HEK293 (cell line): Measurements from ENCODE around the gene ZNF629.

Experiments
- CTCF ChIA-PET: fragments of 350-600 bp; formaldehyde crosslinking; extraction: SDS; loops from one replicate; lab custom pipeline; 2021; ENCODE audit warnings: antibody characterized with exemption; lab: Yijun Ruan, JAX
- POLR2A ChIA-PET: fragments of 300-600 bp; formaldehyde crosslinking; extraction: SDS; loops from one replicate; lab custom pipeline; 2020; ENCODE audit warnings: antibody characterized with exemption, inconsistent platforms; lab: Yijun Ruan, JAX
- H3K27ac ChIP-seq: fragments of 200-500 bp; sonication (Bioruptor generic); 2 replicates; pipeline ENCODE4 v1.5.1; 2014; ENCODE audit warnings: low read depth, low read length, control low read depth, inconsistent platforms; ENCODE audit errors: extremely low read depth
- H3K36me3 ChIP-seq, 2 experiments: fragments of 200-500 bp in 1 of 2; sonication (Bioruptor generic) in 1 of 2; 1 replicate in 1 of 2; 2 replicates in 1 of 2; pipeline ENCODE4 v1.5.1; 2014 to 2017; ENCODE audit warnings: inconsistent platforms in 2 of 2, low read length in 2 of 2; ENCODE audit not compliant: control insufficient read depth in 2 of 2, insufficient read depth in 1 of 2
- H3K4me1 ChIP-seq: fragments of 200-500 bp; sonication (Bioruptor generic); 2 replicates; pipeline ENCODE4 v1.5.1; 2014; ENCODE audit warnings: mild to moderate bottlenecking, low read length, inconsistent platforms; ENCODE audit not compliant: control insufficient read depth, insufficient read depth
- H3K4me3 ChIP-seq: 2 replicates; pipeline ENCODE4 v1.5.1; 2011; ENCODE audit warnings: low read depth, mild to moderate bottlenecking, control low read depth, low read length, moderate library complexity
- H3K9me3 ChIP-seq: fragments of 200-500 bp; sonication (Bioruptor generic); 2 replicates; pipeline ENCODE4 v1.5.1; 2014; ENCODE audit warnings: low read depth, low read length, inconsistent platforms; ENCODE audit not compliant: control insufficient read depth, insufficient read depth
- ZBTB8A ChIP-seq: fragments of 450-650 bp; formaldehyde crosslinking; IDR thresholded peaks from 2 replicates; pipeline ENCODE4 v1.5.1; 2016; ENCODE audit warnings: missing biosample characterization, missing genetic modification characterization
- ZNF292 ChIP-seq: fragments of 450-650 bp; formaldehyde crosslinking; IDR thresholded peaks from 2 replicates; pipeline ENCODE4 v1.5.1; 2016; ENCODE audit warnings: low read depth, missing biosample characterization, missing genetic modification characterization, borderline replicate concordance
- ZNF302 ChIP-seq: fragments of 450-650 bp; formaldehyde crosslinking; IDR thresholded peaks from 2 replicates; pipeline ENCODE4 v1.5.1; 2016; ENCODE audit warnings: missing biosample characterization, missing genetic modification characterization, low read depth
- ZNF585B ChIP-seq: fragments of 450-650 bp; formaldehyde crosslinking; IDR thresholded peaks from 2 replicates; pipeline ENCODE4 v1.5.1; 2016; ENCODE audit warnings: missing biosample characterization, missing genetic modification characterization
- ZNF768 ChIP-seq: fragments of 450-650 bp; formaldehyde crosslinking; IDR thresholded peaks from 2 replicates; pipeline ENCODE4 v1.5.1; 2018; ENCODE audit warnings: missing biosample characterization, mild to moderate bottlenecking, missing genetic modification characterization
- TF ChIP-seq, protein P1 (sequence below): fragments of 450-650 bp; formaldehyde crosslinking; IDR thresholded peaks from 2 replicates; pipeline ENCODE4 v1.5.1; 2016; ENCODE audit warnings: missing biosample characterization, missing genetic modification characterization, borderline replicate concordance
- TF ChIP-seq, protein P2 (sequence below): fragments of 450-650 bp; formaldehyde crosslinking; IDR thresholded peaks from 2 replicates; pipeline ENCODE4 v1.5.1; 2016; ENCODE audit warnings: missing biosample characterization, missing genetic modification characterization
- TF ChIP-seq, protein P3 (sequence below): fragments of 450-650 bp; formaldehyde crosslinking; conservative IDR thresholded peaks from 2 replicates; pipeline ENCODE4 v1.5.1; 2016; ENCODE audit warnings: low read depth, missing biosample characterization, missing genetic modification characterization
- TF ChIP-seq, protein P4 (sequence below): fragments of 450-650 bp; formaldehyde crosslinking; IDR thresholded peaks from 2 replicates; pipeline ENCODE4 v1.5.1; 2016; ENCODE audit warnings: missing biosample characterization, missing genetic modification characterization

ZNF629 gene

DNA sequence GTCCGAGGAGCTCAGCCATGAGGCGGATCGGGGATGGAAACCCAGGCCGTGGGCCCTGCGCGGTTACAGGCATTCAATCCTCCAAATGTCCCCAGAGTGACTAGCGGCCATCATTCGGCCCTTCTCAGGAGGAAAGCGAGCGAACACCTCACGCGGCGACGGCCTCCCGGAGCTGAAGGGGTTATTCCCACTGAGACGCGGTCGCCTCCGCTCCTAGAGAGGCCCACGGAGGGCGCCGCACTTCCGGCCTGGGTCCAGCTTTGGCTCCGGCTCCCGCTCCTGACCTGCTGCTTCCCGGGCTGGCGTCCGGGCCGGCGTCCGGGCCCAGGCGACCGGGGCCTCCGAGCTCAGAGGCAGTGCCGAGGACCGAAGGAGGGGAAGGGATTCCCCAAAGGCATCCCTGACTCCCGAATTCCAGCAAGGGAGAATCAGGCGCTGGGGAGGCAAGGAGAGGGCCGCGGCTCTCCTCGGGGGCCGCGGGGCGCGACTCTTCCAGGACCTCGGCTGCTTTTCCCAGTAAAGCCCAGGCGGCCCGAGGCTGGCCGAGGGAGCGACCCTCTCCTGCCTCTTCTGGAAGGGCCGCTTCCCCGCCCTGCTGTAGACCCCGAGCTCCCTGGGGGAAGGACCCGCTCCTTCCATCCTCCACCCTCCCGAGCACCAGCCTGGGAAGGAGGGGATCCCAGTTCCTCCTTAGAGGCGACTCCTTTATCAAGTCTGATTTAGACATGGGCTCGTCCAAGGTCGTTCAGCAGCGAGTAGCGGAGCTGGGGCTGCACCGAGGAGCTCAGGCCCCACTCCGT, 18.6 kb upstream of the ZNF629 start (continued):
- TF ChIP-seq, protein P1, sequence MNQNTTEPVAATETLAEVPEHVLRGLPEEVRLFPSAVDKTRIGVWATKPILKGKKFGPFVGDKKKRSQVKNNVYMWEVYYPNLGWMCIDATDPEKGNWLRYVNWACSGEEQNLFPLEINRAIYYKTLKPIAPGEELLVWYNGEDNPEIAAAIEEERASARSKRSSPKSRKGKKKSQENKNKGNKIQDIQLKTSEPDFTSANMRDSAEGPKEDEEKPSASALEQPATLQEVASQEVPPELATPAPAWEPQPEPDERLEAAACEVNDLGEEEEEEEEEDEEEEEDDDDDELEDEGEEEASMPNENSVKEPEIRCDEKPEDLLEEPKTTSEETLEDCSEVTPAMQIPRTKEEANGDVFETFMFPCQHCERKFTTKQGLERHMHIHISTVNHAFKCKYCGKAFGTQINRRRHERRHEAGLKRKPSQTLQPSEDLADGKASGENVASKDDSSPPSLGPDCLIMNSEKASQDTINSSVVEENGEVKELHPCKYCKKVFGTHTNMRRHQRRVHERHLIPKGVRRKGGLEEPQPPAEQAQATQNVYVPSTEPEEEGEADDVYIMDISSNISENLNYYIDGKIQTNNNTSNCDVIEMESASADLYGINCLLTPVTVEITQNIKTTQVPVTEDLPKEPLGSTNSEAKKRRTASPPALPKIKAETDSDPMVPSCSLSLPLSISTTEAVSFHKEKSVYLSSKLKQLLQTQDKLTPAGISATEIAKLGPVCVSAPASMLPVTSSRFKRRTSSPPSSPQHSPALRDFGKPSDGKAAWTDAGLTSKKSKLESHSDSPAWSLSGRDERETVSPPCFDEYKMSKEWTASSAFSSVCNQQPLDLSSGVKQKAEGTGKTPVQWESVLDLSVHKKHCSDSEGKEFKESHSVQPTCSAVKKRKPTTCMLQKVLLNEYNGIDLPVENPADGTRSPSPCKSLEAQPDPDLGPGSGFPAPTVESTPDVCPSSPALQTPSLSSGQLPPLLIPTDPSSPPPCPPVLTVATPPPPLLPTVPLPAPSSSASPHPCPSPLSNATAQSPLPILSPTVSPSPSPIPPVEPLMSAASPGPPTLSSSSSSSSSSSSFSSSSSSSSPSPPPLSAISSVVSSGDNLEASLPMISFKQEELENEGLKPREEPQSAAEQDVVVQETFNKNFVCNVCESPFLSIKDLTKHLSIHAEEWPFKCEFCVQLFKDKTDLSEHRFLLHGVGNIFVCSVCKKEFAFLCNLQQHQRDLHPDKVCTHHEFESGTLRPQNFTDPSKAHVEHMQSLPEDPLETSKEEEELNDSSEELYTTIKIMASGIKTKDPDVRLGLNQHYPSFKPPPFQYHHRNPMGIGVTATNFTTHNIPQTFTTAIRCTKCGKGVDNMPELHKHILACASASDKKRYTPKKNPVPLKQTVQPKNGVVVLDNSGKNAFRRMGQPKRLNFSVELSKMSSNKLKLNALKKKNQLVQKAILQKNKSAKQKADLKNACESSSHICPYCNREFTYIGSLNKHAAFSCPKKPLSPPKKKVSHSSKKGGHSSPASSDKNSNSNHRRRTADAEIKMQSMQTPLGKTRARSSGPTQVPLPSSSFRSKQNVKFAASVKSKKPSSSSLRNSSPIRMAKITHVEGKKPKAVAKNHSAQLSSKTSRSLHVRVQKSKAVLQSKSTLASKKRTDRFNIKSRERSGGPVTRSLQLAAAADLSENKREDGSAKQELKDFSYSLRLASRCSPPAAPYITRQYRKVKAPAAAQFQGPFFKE (tag by site-specific recombination), result no peak
- TF ChIP-seq, protein P2, sequence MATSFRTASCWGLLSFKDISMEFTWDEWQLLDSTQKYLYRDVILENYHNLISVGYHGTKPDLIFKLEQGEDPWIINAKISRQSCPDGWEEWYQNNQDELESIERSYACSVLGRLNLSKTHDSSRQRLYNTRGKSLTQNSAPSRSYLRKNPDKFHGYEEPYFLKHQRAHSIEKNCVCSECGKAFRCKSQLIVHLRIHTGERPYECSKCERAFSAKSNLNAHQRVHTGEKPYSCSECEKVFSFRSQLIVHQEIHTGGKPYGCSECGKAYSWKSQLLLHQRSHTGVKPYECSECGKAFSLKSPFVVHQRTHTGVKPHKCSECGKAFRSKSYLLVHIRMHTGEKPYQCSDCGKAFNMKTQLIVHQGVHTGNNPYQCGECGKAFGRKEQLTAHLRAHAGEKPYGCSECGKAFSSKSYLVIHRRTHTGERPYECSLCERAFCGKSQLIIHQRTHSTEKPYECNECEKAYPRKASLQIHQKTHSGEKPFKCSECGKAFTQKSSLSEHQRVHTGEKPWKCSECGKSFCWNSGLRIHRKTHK (tag by site-specific recombination), result no peak
- TF ChIP-seq ZNF302 (tag by site-specific recombination) (no peak), ZBTB8A (peak; percentile 78), ZNF292 (tag by site-specific recombination) (no peak)
- TF ChIP-seq, protein P3, sequence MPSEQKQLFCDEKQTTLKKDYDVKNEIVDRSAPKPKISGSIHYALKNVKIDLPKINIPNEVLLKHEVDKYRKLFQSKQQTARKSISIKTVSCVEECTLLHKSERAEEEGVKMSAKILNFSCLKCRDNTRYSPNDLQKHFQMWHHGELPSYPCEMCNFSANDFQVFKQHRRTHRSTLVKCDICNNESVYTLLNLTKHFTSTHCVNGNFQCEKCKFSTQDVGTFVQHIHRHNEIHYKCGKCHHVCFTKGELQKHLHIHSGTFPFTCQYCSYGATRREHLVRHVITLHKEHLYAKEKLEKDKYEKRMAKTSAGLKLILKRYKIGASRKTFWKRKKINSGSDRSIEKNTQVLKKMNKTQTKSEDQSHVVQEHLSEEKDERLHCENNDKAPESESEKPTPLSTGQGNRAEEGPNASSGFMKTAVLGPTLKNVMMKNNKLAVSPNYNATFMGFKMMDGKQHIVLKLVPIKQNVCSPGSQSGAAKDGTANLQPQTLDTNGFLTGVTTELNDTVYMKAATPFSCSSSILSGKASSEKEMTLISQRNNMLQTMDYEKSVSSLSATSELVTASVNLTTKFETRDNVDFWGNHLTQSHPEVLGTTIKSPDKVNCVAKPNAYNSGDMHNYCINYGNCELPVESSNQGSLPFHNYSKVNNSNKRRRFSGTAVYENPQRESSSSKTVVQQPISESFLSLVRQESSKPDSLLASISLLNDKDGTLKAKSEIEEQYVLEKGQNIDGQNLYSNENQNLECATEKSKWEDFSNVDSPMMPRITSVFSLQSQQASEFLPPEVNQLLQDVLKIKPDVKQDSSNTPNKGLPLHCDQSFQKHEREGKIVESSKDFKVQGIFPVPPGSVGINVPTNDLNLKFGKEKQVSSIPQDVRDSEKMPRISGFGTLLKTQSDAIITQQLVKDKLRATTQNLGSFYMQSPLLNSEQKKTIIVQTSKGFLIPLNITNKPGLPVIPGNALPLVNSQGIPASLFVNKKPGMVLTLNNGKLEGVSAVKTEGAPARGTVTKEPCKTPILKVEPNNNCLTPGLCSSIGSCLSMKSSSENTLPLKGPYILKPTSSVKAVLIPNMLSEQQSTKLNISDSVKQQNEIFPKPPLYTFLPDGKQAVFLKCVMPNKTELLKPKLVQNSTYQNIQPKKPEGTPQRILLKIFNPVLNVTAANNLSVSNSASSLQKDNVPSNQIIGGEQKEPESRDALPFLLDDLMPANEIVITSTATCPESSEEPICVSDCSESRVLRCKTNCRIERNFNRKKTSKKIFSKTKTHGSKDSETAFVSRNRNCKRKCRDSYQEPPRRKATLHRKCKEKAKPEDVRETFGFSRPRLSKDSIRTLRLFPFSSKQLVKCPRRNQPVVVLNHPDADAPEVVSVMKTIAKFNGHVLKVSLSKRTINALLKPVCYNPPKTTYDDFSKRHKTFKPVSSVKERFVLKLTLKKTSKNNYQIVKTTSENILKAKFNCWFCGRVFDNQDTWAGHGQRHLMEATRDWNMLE (tag by site-specific recombination), result peak; percentile 81
- TF ChIP-seq, protein P4, sequence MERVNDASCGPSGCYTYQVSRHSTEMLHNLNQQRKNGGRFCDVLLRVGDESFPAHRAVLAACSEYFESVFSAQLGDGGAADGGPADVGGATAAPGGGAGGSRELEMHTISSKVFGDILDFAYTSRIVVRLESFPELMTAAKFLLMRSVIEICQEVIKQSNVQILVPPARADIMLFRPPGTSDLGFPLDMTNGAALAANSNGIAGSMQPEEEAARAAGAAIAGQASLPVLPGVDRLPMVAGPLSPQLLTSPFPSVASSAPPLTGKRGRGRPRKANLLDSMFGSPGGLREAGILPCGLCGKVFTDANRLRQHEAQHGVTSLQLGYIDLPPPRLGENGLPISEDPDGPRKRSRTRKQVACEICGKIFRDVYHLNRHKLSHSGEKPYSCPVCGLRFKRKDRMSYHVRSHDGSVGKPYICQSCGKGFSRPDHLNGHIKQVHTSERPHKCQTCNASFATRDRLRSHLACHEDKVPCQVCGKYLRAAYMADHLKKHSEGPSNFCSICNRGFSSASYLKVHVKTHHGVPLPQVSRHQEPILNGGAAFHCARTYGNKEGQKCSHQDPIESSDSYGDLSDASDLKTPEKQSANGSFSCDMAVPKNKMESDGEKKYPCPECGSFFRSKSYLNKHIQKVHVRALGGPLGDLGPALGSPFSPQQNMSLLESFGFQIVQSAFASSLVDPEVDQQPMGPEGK (tag by site-specific recombination), result peak; percentile 77; the same call in 1 of the 2 replicates

DNA sequence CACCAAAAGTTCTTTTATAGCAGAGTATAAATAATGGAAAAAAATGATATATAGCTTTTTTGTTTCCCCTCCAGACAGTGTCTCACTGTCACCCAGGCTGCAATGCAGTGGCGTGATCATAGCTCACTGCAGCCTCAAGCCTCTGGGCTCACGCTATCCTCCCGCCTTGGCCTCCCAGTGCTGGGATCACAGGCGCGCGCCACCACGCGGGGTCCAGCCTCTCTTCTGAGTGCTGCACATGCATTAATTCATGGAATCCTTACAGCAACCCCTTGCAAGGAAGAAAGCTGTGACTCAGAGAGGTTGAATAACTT, 18.0 kb upstream of the ZNF629 start:
- no peaks in the 10 kb centered on the region for H3K36me3 ChIP-seq
- TF ChIP-seq ZNF768 (tag by site-specific recombination) (0 out of 2 replicates have a peak, but pooled peaks have one; percentile 98), ZNF585B (tag by site-specific recombination) (no peak)
- H3K4me3 ChIP-seq, result peak overlapping the region; percentile 74
- POLR2A ChIA-PET, result interaction anchor here (0.5 to 5.4 kb wide), 29 partner anchors 9 to 740 kb away, joined by 3 to 132 read pairs (median 5); partner anchors contain the start of genes ALDOA, FBXL19, PHKG2 and PRR14
- H3K27ac ChIP-seq, result peak overlapping the region; percentile 86
- CTCF ChIA-PET, result interaction anchor here (0.6 to 4.9 kb wide), 11 partner anchors 9 to 1826 kb away, joined by 3 to 30 read pairs (median 4); partner anchors contain the start of genes PRR14 and ZNF629
- H3K4me1 ChIP-seq, result no peaks in the 10 kb centered on the region
- no peaks in the 10 kb centered on the region for H3K9me3 ChIP-seq
